Stimulated activated CD8-positive, alpha-beta memory T cell treated with anti-CD3 and anti-CD28 coated beads, Interleukin-12 subunit alpha, Interleukin-12 subunit beta, amount 100 ng/mL, for 24 hours (primary cell): ENCODE data around the gene PDGFB.

Experiments used
- DNase-seq: peaks from one replicate; pipeline ENCODE4 v3.0.0-alpha.2; 2020; ENCODE audit errors: extremely low read depth

Gene PDGFB

GRCh38 chr22:39176143-39176713, 68.6 kb downstream of the PDGFB start:
- no peak for DNase-seq

GRCh38 chr22:39175353-39176142, 69.2 kb downstream of the PDGFB start:
- DNase-seq, result no peak

GRCh38 chr22:39174498-39175352, 70.1 kb downstream of the PDGFB start:
- DNase-seq, result peak; percentile 28

- no peak for DNase-seq
These were observed 70.8 kb downstream of the PDGFB start for GRCh38 chr22:39173787-39174497.
